Urothelium cell line (cell line): ENCODE measurements around the gene ADGRA1.
"Not testable (repeated sequence)": the region's sequence is repeated elsewhere in the genome, so short reads cannot be mapped to it uniquely, and the experiment has no call there.

ENCODE experiments used
- DNase-seq: peaks from one replicate; pipeline ENCODE4 v3.0.0; 2011; ENCODE audit warnings: low spot score, mixed read lengths
- FAIRE-seq: peaks from 2 replicates; lab custom pipeline; 2011; peaks lifted over from hg19 to GRCh38; lab: Jason Lieb, UNC

ADGRA1 gene

GRCh38 chr10:133174689-133175263 lies 87.1 kb downstream of the ADGRA1 start:
- DNase-seq (no peak), FAIRE-seq (peak; percentile 90)

DNA sequence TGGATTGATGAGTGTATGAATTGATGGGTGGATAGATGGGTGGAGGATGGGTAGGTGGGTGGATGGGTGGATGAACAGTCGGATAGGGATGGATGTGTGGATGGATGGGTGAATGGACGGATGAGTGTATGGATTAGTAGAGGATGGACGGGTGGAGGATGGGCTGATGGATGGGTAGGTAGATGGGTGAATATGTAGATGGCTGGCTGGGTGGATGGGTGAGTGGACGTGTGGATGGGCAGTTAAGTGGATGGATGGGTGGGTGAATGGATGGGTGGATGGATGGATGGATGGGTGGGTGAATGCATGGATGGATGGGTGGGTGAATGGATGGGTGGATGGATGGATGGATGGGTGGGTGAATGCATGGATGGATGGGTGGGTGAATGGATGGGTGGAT lies 87.9 kb downstream of the ADGRA1 start:
- not testable (repeated sequence) for DNase-seq, FAIRE-seq

- FAIRE-seq (no peak), DNase-seq (no peak)
These were observed 88.8 kb downstream of the ADGRA1 start for GRCh38 chr10:133176546-133176945.

DNA sequence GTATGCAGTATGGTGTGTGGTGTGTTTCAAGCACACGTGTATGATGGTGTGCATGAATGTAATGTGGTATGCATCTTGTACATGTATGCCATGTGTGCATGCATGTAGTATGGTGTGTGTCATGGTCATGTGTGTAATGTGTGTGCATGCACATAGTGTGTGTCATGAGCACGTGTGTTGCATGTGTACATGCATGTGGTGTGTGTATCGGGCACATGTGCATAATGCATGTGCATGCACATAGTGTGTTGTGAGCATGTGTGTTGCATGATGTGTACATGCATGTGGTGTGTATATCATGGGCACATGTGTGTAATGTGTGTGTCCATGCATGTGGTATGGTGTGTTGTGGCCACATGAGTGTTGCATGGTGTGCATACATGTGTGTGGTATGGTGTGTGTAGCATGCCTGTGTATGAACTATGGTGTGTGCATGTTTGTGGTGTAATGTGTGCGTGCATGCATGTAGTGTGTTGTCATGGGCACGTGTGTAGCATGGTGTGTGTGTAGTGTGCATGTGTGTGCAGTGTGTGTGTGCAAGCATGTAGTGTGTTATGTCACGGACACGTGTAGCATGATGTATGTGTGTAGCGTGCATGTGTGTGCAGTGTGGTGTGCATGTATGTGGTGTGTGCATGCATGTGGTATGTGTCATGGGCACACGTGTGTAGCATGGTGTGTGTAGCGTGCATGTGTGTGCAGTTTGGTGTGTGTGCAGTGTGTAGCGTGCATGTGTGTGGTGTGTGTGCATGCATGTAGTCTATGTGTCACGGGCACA lies 89.8 kb downstream of the ADGRA1 start:
- peak; percentile 98 for FAIRE-seq
- DNase-seq = no peak

GRCh38 chr10:133178357-133179127 lies 90.8 kb downstream of the ADGRA1 start:
- FAIRE-seq (no peak), DNase-seq (no peak)

- FAIRE-seq (no peak), DNase-seq (no peak)
These were observed 91.4 kb downstream of the ADGRA1 start for GRCh38 chr10:133179128-133179520.

- DNase-seq (no peak), FAIRE-seq (no peak)
These were observed 91.9 kb downstream of the ADGRA1 start for GRCh38 chr10:133179651-133180050.

DNA sequence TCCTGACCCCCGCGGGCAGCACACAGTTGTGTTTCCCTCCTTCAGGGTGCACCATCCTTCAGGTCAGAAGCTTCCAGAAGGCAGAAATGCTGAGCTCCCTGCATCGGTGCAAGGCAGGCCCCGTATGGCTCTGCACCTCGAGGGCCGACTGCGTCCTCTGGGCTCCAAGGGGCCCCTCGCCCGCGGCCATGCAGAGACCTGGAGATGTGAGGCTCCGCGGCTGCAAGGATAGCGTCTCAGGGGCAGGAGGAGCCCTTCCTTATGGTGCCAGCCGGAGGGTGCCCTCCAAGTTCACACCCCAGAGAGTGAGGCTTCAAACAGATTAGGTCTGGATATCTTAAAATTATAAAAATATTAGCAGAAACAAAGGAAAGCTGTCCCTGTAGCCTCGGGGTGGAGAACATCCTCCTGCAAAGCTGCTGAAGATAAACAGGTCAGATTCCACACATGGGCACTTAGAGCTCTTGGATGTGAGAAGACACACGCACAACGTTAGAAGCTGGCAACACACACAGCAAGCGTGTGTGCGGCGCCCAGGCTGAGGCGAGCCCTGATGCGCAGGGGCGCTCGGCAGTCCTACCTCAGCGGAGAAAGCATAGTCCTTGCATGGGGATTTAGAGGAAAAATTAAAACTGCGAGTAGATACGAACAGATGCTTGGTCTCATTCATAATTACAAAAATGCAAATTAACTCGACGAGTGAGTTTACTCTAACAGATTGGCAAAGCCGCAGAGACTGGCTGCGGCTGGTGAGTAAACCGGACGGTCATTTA lies 92.7 kb downstream of the ADGRA1 start:
- no peak for DNase-seq

GRCh38 chr10:133180965-133181639 lies 93.4 kb downstream of the ADGRA1 start:
- DNase-seq (no peak), FAIRE-seq (no peak)

More for the DNA sequence above, 92.7 kb downstream of the ADGRA1 start:
- FAIRE-seq = no peak
